Retinal pigment epithelial cell (primary cell): ENCODE data around the gene JMJD4.

Experiments
- DNase-seq: peaks from one replicate; pipeline ENCODE4 v3.0.0-alpha.2; 2010; ENCODE audit warnings: low read depth
- H3K4me3 ChIP-seq: 2 replicates; pipeline ENCODE4 v1.5.1; 2011; ENCODE audit warnings: mild to moderate bottlenecking, low read length, control low read depth, moderate library complexity
- TF ChIP-seq, protein P1 (sequence below): conservative IDR thresholded peaks from 2 replicates; pipeline ENCODE4 v1.5.1; 2011; ENCODE audit warnings: low read depth, low read length, control low read depth, inconsistent platforms

JMJD4 gene

DNA sequence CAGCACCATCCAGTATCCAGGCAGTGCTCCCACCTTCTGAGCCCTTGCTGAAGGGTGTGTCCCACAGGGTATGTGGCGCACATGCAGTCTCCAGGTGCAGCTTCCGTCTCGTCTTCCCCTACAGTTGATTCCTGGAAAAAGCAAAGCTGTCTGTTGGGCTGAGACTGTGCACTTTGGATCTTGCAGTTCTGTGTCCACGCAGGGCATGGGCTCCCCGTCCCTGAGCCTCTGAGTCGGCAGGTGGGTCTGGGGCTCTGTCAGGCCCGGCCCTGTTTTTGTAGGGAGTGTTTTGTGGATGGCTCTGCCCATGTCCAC is 33.0 kb upstream of the JMJD4 start:
- DNase-seq: no peak
- TF ChIP-seq, protein P1, sequence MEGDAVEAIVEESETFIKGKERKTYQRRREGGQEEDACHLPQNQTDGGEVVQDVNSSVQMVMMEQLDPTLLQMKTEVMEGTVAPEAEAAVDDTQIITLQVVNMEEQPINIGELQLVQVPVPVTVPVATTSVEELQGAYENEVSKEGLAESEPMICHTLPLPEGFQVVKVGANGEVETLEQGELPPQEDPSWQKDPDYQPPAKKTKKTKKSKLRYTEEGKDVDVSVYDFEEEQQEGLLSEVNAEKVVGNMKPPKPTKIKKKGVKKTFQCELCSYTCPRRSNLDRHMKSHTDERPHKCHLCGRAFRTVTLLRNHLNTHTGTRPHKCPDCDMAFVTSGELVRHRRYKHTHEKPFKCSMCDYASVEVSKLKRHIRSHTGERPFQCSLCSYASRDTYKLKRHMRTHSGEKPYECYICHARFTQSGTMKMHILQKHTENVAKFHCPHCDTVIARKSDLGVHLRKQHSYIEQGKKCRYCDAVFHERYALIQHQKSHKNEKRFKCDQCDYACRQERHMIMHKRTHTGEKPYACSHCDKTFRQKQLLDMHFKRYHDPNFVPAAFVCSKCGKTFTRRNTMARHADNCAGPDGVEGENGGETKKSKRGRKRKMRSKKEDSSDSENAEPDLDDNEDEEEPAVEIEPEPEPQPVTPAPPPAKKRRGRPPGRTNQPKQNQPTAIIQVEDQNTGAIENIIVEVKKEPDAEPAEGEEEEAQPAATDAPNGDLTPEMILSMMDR: no peak
- no peak overlapping the region for H3K4me3 ChIP-seq

DNA sequence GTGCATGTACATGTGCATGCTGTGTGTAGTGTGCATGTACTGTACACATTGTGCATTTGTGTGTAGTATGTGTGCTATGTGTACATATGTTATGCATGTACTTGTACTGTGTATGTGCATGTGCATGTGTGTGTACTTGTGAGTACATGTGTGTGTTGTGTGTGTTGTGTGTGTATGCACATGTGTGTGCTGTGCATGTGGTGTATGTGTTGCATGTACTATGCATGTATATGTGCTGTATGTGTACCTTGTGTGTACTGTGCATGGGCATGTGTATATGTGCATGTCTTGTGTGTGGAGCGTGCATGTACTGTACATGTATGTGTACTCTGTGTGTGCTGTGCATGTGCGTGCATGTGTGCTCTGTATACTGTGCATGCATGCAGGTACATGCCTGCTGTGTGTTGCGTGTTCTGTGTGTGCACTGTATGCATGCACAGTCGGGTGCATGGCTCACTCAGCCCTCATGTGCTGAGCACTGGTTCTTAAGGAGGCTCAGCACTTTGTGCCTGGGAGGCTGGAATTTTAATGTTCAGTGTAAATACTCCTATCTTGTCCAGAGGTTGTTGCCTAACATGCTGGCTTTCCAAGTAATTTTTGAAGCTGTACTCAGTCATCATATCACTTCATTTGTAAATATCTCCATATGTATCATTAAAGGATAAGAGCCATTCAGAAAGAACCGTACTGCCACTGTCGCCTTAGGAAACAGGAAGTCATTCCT is 32.5 kb upstream of the JMJD4 start:
- DNase-seq: no peak
- TF ChIP-seq, protein P1: no peak
- no peak overlapping the region for H3K4me3 ChIP-seq

DNA sequence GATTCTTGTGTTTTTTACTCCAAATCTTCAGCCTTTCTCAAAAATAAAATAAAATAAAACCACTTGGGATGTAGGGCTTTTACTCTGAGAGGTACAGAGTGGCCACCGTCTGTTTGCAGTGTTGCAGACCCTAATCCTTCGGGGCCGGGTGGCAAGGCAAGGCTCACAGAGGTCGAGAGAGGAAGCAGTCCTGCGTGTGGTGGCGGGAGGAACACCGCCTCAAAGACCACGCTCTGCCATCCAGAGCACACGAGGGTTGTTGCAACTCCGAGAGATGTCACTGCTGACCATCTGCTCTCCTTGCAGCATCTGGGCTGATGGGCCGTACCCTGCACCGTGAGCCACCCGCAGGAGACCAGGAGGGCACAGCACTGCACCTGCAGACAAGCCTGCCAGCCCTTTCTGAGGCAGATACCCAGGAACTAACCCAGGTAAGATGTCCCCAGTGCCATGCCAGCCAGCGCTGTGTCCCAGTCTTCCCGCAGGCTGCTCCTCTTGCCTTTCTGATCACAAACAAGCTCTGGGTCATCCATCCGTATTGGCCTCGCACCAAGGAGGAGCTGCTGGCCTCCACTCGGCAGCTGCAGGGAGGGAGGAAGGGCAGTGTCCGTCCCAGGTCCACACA is 31.7 kb upstream of the JMJD4 start:
- H3K4me3 ChIP-seq: no peak overlapping the region

DNA sequence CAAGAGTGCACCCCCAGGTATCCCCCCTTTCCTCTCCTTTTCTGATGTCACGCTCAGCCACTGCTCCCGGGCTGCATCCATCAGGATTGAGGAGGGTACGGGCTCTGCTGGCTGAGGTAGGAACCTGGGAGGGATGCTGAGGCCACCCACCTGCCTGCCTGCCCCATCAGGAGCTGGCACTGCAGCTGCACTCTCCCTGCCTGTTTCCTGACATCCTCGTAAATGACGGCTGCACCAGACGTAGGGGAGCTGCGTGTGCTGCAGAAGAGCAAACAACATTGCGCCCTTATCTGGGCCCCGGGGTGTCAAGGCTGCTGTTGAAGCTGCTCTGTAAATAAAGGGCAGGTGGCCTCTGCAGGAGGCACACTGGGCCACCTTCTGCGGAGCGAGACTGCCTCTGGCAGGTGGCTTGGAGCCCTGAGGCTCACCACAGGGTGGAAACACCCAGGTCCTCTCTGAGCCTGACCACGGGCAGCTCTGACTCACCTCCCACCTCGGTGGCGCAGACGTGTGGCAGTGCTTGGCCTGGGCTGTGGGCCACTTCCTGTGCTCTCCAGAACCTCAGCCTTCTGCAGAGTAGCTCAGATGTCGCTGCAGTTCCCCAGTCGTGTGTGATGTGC is 31.0 kb upstream of the JMJD4 start:
- TF ChIP-seq, protein P1: no peak
- H3K4me3 ChIP-seq: no peak overlapping the region

More for the DNA sequence above, 31.7 kb upstream of the JMJD4 start:
- TF ChIP-seq, protein P1: no peak
- DNase-seq: no peak

DNA sequence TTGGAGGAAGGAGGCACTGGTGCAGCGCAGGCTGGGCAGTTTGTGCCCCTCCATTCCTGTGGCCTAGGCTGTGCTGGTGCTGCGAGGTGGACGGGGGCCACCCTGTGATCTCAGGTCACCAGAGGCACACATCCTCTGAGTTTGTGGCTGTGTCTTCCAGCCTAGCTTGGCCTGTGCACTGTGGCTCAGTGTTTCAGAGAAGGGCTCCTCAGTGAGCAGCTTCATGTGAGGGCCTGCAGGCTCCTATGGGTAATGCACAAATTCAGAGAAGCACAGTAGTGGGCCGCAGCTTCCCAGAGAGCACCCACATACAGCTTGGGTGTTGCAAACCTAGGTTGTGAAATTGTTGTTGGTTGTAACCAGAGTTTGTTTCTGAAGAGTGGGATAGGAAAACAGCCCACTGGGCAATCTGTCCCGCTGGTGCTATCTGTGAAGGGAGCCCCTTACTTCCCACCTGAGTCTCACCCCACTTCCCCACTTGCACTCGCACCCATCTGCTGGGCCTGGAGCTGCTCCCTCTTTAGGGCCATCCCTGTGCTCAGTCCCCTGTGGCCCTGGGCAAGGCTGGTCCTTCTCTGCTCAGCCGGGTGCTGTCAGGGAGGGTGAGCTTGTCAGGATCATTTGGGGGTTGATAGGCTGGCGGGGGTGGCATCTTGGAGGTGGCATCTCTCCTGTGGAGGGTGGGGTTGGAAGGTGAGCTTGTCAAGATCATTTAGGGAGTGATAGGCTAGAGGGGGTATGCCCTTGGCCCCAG is 30.3 kb upstream of the JMJD4 start:
- DNase-seq: no peak
- no peak overlapping the region for H3K4me3 ChIP-seq
- TF ChIP-seq, protein P1: no peak

More for the DNA sequence above, 31.0 kb upstream of the JMJD4 start:
- no peak for DNase-seq

DNA sequence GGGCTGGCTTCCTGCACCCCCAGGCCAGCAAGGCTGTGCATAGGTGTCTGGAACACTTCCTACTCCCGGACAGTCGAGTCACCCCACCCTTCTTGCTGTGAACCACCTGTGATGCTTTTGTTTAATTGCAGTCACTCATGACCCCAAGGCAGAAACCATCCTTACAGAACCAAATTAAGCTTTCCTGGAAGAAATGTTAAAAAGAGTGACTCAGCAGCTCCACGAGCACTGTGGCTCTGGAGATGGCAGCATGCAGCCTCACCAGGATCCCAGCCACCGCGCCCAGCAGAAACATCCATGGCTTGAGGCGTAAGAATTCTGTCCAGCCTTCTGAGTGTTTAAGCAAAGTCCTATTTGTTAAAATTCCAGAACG is 28.9 kb upstream of the JMJD4 start:
- TF ChIP-seq, protein P1: no peak
- no peak overlapping the region for H3K4me3 ChIP-seq
- DNase-seq: no peak
